Liver (tissue), 9 donors: Measurements from ENCODE around the gene KTN1. TPM values are rescaled to one million over a fixed set of nuclear protein-coding genes. Genes with fewer than 3 reads are reported as not detected.

Source experiments
- DNase-seq: peaks from one replicate; pipeline ENCODE4 v3.0.0-alpha.2; 2017; ENCODE audit warnings: low spot score
- H3K27ac ChIP-seq, 2 donors: one replicate each; pipeline ENCODE4 v1.7.0; 2013; ENCODE audit warnings: inconsistent platforms in 2 of 2, low read length in 2 of 2, control low read depth in 1 of 2, low read depth in 1 of 2, mild to moderate bottlenecking in 1 of 2
- H3K27me3 ChIP-seq, 4 donors: one replicate each; pipeline versions ENCODE4 v1.6.1 to v1.7.0; 2013; ENCODE audit warnings: low read length in 3 of 4, inconsistent platforms in 1 of 4, mild to moderate bottlenecking in 1 of 4, moderate library complexity in 1 of 4; ENCODE audit not compliant: control insufficient read depth in 4 of 4, insufficient read depth in 4 of 4
- H3K36me3 ChIP-seq, 4 donors: one replicate each; pipeline versions ENCODE4 v1.6.1 to v1.7.0; 2013; ENCODE audit warnings: low read length in 3 of 4, mild to moderate bottlenecking in 3 of 4, low read depth in 1 of 4, moderate library complexity in 1 of 4; ENCODE audit not compliant: control insufficient read depth in 4 of 4, insufficient read depth in 3 of 4
- H3K4me1 ChIP-seq, 4 donors: one replicate each; pipeline versions ENCODE4 v1.6.1 to v1.7.0; 2013; ENCODE audit warnings: low read length in 3 of 4, mild to moderate bottlenecking in 3 of 4, moderate library complexity in 1 of 4; ENCODE audit not compliant: control insufficient read depth in 4 of 4, insufficient read depth in 4 of 4
- H3K4me3 ChIP-seq, 3 donors: one replicate each; pipeline versions ENCODE4 v1.6.1 to v1.7.0; 2013; ENCODE audit warnings: low read length in 3 of 3, control low read depth in 1 of 3, low read depth in 1 of 3, mild to moderate bottlenecking in 1 of 3
- H3K9ac ChIP-seq, 2 donors: one replicate each; pipeline ENCODE4 v1.7.0; 2013; ENCODE audit warnings: low read length in 2 of 2, mild to moderate bottlenecking in 2 of 2, moderate library complexity in 2 of 2, control low read depth in 1 of 2, low read depth in 1 of 2
- H3K9me3 ChIP-seq, 4 donors: one replicate each; pipeline versions ENCODE4 v1.6.1 to v1.7.0; 2013; ENCODE audit warnings: low read length in 3 of 4; ENCODE audit not compliant: control insufficient read depth in 4 of 4
- CTCF ChIP-seq: fragments of 150-350 bp; IDR thresholded peaks from 2 replicates; pipeline ENCODE4 v1.5.1; 2017; ENCODE audit warnings: improper control_type of control experiment, low read depth, low read length; ENCODE audit not compliant: missing input control
- EGR1 ChIP-seq, 2 donors: IDR thresholded peaks; 2 replicates each; pipeline ENCODE4 v1.6.1; 2016 to 2018; ENCODE audit warnings: antibody characterized with exemption in 2 of 2, low read depth in 2 of 2
- FOXA1 ChIP-seq: IDR thresholded peaks from 2 replicates; pipeline ENCODE4 v1.6.1; 2016; ENCODE audit warnings: antibody characterized with exemption
- FOXA2 ChIP-seq: IDR thresholded peaks from 2 replicates; pipeline ENCODE4 v1.6.1; 2016; ENCODE audit warnings: antibody characterized with exemption
- HNF4G ChIP-seq: IDR thresholded peaks from 2 replicates; pipeline ENCODE4 v1.6.1; 2016; ENCODE audit warnings: antibody characterized with exemption
- RXRA ChIP-seq, 2 donors: IDR thresholded peaks; 2 replicates each; pipeline ENCODE4 v1.6.1; 2017 to 2018; ENCODE audit warnings: antibody characterized with exemption in 2 of 2, mild to moderate bottlenecking in 1 of 2
- SP1 ChIP-seq: IDR thresholded peaks from 2 replicates; pipeline ENCODE4 v1.6.1; 2018; ENCODE audit warnings: antibody characterized with exemption, mild to moderate bottlenecking
- TAF1 ChIP-seq: conservative IDR thresholded peaks from 2 replicates; pipeline ENCODE4 v1.6.1; 2016; ENCODE audit warnings: antibody characterized with exemption, mild to moderate bottlenecking
- YY1 ChIP-seq: IDR thresholded peaks from 2 replicates; pipeline ENCODE4 v1.6.1; 2016; ENCODE audit warnings: antibody characterized with exemption, mild to moderate bottlenecking
- ZBTB33 ChIP-seq: IDR thresholded peaks from 2 replicates; pipeline ENCODE4 v1.6.1; 2016; ENCODE audit warnings: antibody characterized with exemption
- WGBS: extraction: QIAGEN DNeasy Blood & Tissue Kit; methylation state at CpG from one replicate; pipeline ENCODE4 v1.1.7; 2013; 5-methylcytosine and 5-hydroxymethylcytosine counted together
- polyA plus RNA-seq, 2 donors: library from polyadenylated mRNA; stranded (reverse) in 1 of 2; unstranded in 1 of 2; fragments of 200-250 nt in 1 of 2; fragments of >200 nt in 1 of 2; fragmentation: Nextera tagmentation in 1 of 2; extraction: Ambion mirVana in 1 of 2; gene quantifications; one replicate each; pipeline versions ENCODE4 v1.2.1 to v1.2.3, GENCODE V29; 2013 to 2015
- total RNA-seq, 2 donors: library from RNA; depleted of rRNA; stranded (reverse); fragments of >200 nt; gene quantifications; one replicate each; pipeline ENCODE4 v1.2.3, GENCODE V29; 2014
- TF ChIP-seq, protein P1 (sequence below): IDR thresholded peaks from 2 replicates; pipeline ENCODE4 v1.6.1; 2016; ENCODE audit warnings: antibody characterized with exemption
- TF ChIP-seq, protein P2 (sequence below): IDR thresholded peaks from 2 replicates; pipeline ENCODE4 v1.6.1; 2016; ENCODE audit warnings: antibody characterized with exemption, mild to moderate bottlenecking
- TF ChIP-seq, protein P3 (sequence below): IDR thresholded peaks from 2 replicates; pipeline ENCODE4 v1.6.1; 2016; ENCODE audit warnings: antibody characterized with exemption
- donor health status: healthy.
- donor health status: healthy.
- donor health status: healthy.
- donor health status: healthy.
- donor health status: healthy.

Gene KTN1
- total and polyA plus RNA-seq, 4 donors: 34.9 to 141 (median 59.6) TPM

DNA sequence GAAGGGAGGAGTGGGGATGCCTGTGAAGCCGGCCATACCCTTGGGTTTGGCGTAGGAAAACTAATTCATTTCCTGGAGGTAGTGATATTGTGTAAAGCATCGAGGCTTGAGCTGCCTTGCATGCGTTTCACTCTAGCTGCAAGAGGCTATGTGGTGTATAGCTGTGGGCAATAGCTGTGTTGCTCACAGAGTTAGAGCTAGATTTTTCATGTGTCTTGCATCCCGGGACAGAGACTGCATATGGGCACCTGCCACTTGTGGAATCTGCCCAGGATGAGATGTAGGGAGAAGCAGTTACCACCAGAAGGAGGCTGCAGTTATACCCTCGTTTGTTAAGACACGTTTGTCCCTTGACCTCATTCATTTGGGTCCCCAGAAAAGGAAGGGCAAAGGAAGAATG is 106.7 kb downstream of the KTN1 start:
- H3K27ac ChIP-seq: no peak overlapping the region
- no peaks in the 10 kb centered on the region for H3K27me3 ChIP-seq
- DNase-seq: no peak
- peaks cover 5 to 25% (median 11%) of the 10 kb centered on the region in 4 donors for H3K36me3 ChIP-seq
- WGBS: 92% methylated on average over 7 of the region's 7 CpGs
- H3K9me3 ChIP-seq: no peaks in the 10 kb centered on the region
- TF ChIP-seq EGR1 (IDR thresholded peaks at IDR 0.05; ENCODE audit: low read depth in 2 of 2) (no peak), RXRA (IDR thresholded peaks at IDR 0.05) (no peak), HNF4G (no peak), SP1 (no peak), FOXA1 (no peak)
- TF ChIP-seq, protein P1, sequence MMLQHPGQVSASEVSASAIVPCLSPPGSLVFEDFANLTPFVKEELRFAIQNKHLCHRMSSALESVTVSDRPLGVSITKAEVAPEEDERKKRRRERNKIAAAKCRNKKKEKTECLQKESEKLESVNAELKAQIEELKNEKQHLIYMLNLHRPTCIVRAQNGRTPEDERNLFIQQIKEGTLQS: no peak
- TF ChIP-seq, protein P2, sequence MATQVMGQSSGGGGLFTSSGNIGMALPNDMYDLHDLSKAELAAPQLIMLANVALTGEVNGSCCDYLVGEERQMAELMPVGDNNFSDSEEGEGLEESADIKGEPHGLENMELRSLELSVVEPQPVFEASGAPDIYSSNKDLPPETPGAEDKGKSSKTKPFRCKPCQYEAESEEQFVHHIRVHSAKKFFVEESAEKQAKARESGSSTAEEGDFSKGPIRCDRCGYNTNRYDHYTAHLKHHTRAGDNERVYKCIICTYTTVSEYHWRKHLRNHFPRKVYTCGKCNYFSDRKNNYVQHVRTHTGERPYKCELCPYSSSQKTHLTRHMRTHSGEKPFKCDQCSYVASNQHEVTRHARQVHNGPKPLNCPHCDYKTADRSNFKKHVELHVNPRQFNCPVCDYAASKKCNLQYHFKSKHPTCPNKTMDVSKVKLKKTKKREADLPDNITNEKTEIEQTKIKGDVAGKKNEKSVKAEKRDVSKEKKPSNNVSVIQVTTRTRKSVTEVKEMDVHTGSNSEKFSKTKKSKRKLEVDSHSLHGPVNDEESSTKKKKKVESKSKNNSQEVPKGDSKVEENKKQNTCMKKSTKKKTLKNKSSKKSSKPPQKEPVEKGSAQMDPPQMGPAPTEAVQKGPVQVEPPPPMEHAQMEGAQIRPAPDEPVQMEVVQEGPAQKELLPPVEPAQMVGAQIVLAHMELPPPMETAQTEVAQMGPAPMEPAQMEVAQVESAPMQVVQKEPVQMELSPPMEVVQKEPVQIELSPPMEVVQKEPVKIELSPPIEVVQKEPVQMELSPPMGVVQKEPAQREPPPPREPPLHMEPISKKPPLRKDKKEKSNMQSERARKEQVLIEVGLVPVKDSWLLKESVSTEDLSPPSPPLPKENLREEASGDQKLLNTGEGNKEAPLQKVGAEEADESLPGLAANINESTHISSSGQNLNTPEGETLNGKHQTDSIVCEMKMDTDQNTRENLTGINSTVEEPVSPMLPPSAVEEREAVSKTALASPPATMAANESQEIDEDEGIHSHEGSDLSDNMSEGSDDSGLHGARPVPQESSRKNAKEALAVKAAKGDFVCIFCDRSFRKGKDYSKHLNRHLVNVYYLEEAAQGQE: no peak
- H3K9ac ChIP-seq: no peak overlapping the region
- H3K4me1 ChIP-seq: no peaks in the 10 kb centered on the region
- H3K4me3 ChIP-seq: no peak overlapping the region

DNA sequence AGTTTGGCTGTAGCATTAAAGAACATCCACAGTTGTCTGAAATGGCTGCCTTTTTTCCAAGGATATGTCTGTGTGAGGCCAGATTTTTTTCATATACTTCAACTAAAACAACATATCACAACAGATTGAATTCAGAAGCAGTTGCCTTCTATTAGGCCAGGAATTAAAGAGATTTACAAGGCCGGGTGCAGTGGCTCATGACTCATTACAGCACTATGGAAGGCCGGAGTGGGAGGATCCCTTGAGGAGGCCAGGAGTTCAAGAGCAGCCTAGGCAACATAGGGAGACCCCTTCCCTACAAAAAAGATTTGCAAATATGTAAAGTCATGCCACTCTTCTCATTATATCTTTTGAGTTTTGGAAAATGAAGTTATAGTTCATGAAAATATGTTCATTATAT is 108.6 kb downstream of the KTN1 start:
- WGBS: 94% methylated on average over 2 of the region's 2 CpGs
- no peak for DNase-seq
- no peaks in the 10 kb centered on the region for H3K27me3 ChIP-seq
- H3K4me1 ChIP-seq: no peaks in the 10 kb centered on the region
- H3K9ac ChIP-seq: no peak overlapping the region
- H3K36me3 ChIP-seq: peaks cover 3 to 18% (median 9%) of the 10 kb centered on the region in 4 donors
- no peak overlapping the region for H3K27ac ChIP-seq
- H3K4me3 ChIP-seq: no peak overlapping the region
- H3K9me3 ChIP-seq: no peaks in the 10 kb centered on the region
- TF ChIP-seq HNF4G: no peak
- TF ChIP-seq, protein P2: no peak
- no peak for TF ChIP-seq ZBTB33
- TF ChIP-seq FOXA2: no peak
- no peak for TF ChIP-seq YY1
- no peak for TF ChIP-seq FOXA1
- no peak for TF ChIP-seq EGR1 (IDR thresholded peaks at IDR 0.05; ENCODE audit: low read depth in 2 of 2)
- no peak for TF ChIP-seq TAF1
- TF ChIP-seq, protein P1: no peak
- no peak for TF ChIP-seq CTCF
- TF ChIP-seq, protein P3, sequence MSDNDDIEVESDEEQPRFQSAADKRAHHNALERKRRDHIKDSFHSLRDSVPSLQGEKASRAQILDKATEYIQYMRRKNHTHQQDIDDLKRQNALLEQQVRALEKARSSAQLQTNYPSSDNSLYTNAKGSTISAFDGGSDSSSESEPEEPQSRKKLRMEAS: no peak
- no peak for TF ChIP-seq RXRA (IDR thresholded peaks at IDR 0.05)
